MCF 10A (cell line): Measurements from ENCODE around the gene ATXN7L1. TPM values are rescaled to one million over a fixed set of nuclear protein-coding genes. Genes with fewer than 3 reads are reported as not detected.

Experiments
- BruUV-seq: library from RNA; stranded (reverse); fragments of 400-500 nt; replicated peaks from 2 replicates; lab custom pipeline; 2021; lab: Mats Ljungman, UMichigan
- CTCF ChIA-PET: fragments of 300-600 bp; sonication (Branson Sonifier 250); formaldehyde crosslinking; extraction: SDS; loops from one replicate; lab custom pipeline; 2021; ENCODE audit warnings: antibody characterized with exemption, inconsistent platforms; lab: Yijun Ruan, JAX
- POLR2A ChIA-PET: fragments of 300-600, 350-650 bp; sonication (Branson Sonifier 250); formaldehyde crosslinking; extraction: SDS; loops from one replicate; lab custom pipeline; 2020; ENCODE audit warnings: antibody characterized with exemption, inconsistent platforms; lab: Yijun Ruan, JAX
- DNase-seq: peaks from one replicate; pipeline ENCODE4 v3.0.0-alpha.2; 2018; ENCODE audit not compliant: unreplicated experiment
- H3K27ac Mint-ChIP-seq: one replicate; pipeline ENCODE4 v1.8.0; 2022; ENCODE audit warnings: mild to moderate bottlenecking, low read depth, mixed read lengths; ENCODE audit not compliant: unreplicated experiment
- H3K27me3 Mint-ChIP-seq: one replicate; pipeline ENCODE4 v1.8.0; 2022; ENCODE audit warnings: mixed read lengths; ENCODE audit not compliant: insufficient read depth, unreplicated experiment
- H3K36me3 Mint-ChIP-seq: one replicate; pipeline ENCODE4 v1.8.0; 2022; ENCODE audit warnings: mild to moderate bottlenecking, moderate library complexity, mixed read lengths; ENCODE audit not compliant: insufficient read depth, unreplicated experiment
- H3K4me1 Mint-ChIP-seq: one replicate; pipeline ENCODE4 v1.8.0; 2022; ENCODE audit warnings: mixed read lengths; ENCODE audit not compliant: insufficient read depth, unreplicated experiment
- H3K4me3 Mint-ChIP-seq: one replicate; pipeline ENCODE4 v1.8.0; 2022; ENCODE audit warnings: mild to moderate bottlenecking, moderate library complexity, mixed read lengths; ENCODE audit not compliant: unreplicated experiment
- H3K9me3 Mint-ChIP-seq: one replicate; pipeline ENCODE4 v1.8.0; 2022; ENCODE audit warnings: mixed read lengths; ENCODE audit not compliant: unreplicated experiment
- CTCF ChIP-seq: fragments of 200-600 bp; IDR thresholded peaks from one replicate; pipeline ENCODE4 v1.8.0; 2022; ENCODE audit warnings: antibody characterized with exemption, mild to moderate bottlenecking; ENCODE audit not compliant: unreplicated experiment
- intact Hi-C: fragments of 100-400 bp; cut with micrococcal nuclease; formaldehyde crosslinking; loops from 2 replicates; pipeline ENCODE4 v1.14.1; 2022
- total RNA-seq: library from RNA; stranded (reverse); gene quantifications from 2 replicates; pipeline ENCODE4 v1.2.3, GENCODE V29; 2022

The ATXN7L1 gene
- total RNA-seq, 1 experiment from 2014 or later: 10.0 TPM

- intact Hi-C loops: no loop called here
- no TSS peak for BruUV-seq
- H3K4me3 Mint-ChIP-seq: no peak overlapping the region
- no peaks in the 10 kb centered on the region for H3K27me3 Mint-ChIP-seq
- ChIA-PET CTCF (interaction anchor here (0.7 kb wide), 1 partner anchor 30 kb away, joined by 3 read pairs; no protein-coding TSS in a partner anchor), POLR2A (no interaction called here)
- no peak for DNase-seq
- no peaks in the 10 kb centered on the region for H3K36me3 Mint-ChIP-seq
- H3K9me3 Mint-ChIP-seq: peaks cover 6% of the 10 kb centered on the region
- no peak overlapping the region for H3K27ac Mint-ChIP-seq
- peaks cover 30% of the 10 kb centered on the region for H3K4me1 Mint-ChIP-seq
- no peak for TF ChIP-seq CTCF
Observed at GRCh38 chr7:105693576-105693975, 182.8 kb downstream of the ATXN7L1 start.

DNA sequence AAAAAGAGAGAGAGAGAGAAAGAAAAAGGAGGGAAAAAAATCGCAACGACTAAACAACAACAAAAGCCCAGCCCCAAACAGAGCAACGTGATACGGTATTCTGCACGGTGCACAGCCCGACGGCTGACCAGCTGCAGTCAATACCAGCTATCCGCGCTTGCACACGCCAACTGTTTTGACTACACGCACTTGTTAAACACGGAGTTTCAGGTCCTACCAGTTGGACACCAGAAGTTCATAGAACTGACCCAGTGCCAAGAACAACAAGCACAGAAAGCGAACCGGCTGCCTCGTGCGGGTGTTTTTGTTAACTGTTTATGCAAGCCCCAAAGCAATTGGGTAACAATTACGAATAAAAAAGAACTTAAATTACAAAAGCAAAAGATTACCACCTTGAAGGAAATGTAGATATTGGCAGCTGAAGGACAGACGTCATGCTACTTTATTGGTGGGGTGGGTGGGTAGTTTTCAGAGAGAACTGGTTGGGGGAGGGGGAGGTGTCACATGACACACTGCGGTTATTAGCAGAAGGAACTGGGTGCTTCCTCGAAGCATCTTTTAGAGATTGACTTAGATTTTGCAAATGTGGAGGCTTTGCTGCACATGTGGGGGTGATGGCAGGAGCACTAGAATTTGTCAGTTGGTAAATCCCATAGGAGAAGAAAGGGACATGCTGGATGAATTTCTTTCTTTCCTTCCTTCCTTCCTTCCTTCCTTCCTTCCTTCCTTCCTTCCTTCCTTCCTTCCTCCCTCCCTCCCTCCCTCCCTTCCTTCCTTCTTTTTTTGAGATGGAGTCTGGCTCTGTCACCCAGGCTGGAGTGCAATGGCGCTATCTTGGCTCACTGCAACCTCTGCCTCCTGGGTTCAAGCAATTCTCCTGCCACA is 184.5 kb downstream of the ATXN7L1 start:
- no peak for TF ChIP-seq CTCF
- CTCF ChIA-PET: interaction anchor here (0.6 to 0.8 kb wide), 2 partner anchors 34 to 351 kb away, joined by 3 to 10 read pairs; no protein-coding TSS in a partner anchor
- H3K4me1 Mint-ChIP-seq: peaks cover 30% of the 10 kb centered on the region
- H3K9me3 Mint-ChIP-seq: peaks cover 6% of the 10 kb centered on the region
- intact Hi-C loops: no loop called here
- no peaks in the 10 kb centered on the region for H3K27me3 Mint-ChIP-seq
- BruUV-seq: no TSS peak
- peak; percentile 92 for DNase-seq
- no peaks in the 10 kb centered on the region for H3K36me3 Mint-ChIP-seq
- peak overlapping the region; percentile 32 for H3K27ac Mint-ChIP-seq
- H3K4me3 Mint-ChIP-seq: peak overlapping the region; percentile 65
- POLR2A ChIA-PET: interaction anchor here (0.5 to 0.9 kb wide), 3 partner anchors 22 to 141 kb away, joined by 3 to 5 read pairs (median 4); no protein-coding TSS in a partner anchor

DNA sequence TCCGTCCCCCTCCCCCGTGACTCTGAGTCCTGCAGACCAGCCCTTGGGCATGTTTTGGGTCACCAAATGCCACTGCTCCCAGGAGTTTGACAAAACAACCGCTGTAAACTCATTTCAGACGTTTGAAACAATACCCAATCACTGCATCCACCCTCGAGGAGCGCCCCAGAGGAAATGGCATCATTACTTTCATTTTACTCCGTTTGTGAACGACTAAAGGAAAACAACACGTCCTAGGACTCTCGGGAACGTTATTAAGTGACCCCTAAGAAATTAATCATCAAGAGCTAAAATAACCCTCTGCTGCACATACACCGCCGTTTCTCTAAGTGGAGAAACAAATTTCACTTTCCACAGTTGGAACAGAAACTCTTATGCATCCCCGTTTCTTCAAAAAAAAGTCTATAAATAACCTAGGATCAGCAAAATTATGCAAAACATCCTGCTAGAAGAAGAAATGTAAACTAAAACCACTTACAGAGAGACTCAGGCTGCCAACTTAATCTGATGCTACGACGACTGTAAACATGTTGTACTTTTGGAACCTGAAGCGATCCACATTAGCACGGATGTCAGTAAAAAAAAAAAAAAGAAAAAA is 185.2 kb downstream of the ATXN7L1 start:
- BruUV-seq: no TSS peak
- Mint-ChIP-seq H3K36me3 (no peaks in the 10 kb centered on the region), H3K4me3 (peak overlapping the region; percentile 65), H3K27ac (peak overlapping the region; percentile 32), H3K27me3 (no peaks in the 10 kb centered on the region), H3K9me3 (no peaks in the 10 kb centered on the region), H3K4me1 (peaks cover 28% of the 10 kb centered on the region)
- ChIA-PET POLR2A (interaction anchor here (0.5 to 0.9 kb wide), 3 partner anchors 22 to 140 kb away, joined by 3 to 5 read pairs (median 4); no protein-coding TSS in a partner anchor), CTCF (interaction anchor here (0.6 to 0.8 kb wide), 2 partner anchors 33 to 351 kb away, joined by 3 to 10 read pairs; no protein-coding TSS in a partner anchor)
- TF ChIP-seq CTCF: no peak
- intact Hi-C loops: no loop called here
- no peak for DNase-seq
